Stomach (tissue), 4 donors: ENCODE results near the gene SLU7.

Source experiments
- EP300 ChIP-seq: sonication (generic); formaldehyde crosslinking; IDR thresholded peaks from one replicate; pipeline ENCODE4 v1.6.1; 2017; ENCODE audit warnings: antibody characterized with exemption
- TF ChIP-seq, protein P1 (sequence below), 7 experiments: fragments of 450-650 bp in 4 of 7; fragments of 200-600 bp in 3 of 7; sonication (generic) in 3 of 7; IDR thresholded peaks; one replicate each; pipeline ENCODE4 v1.5.1; 2016 to 2019; ENCODE audit warnings: antibody characterized with exemption in 7 of 7, control low read depth in 2 of 7, mild to moderate bottlenecking in 1 of 7

DNA sequence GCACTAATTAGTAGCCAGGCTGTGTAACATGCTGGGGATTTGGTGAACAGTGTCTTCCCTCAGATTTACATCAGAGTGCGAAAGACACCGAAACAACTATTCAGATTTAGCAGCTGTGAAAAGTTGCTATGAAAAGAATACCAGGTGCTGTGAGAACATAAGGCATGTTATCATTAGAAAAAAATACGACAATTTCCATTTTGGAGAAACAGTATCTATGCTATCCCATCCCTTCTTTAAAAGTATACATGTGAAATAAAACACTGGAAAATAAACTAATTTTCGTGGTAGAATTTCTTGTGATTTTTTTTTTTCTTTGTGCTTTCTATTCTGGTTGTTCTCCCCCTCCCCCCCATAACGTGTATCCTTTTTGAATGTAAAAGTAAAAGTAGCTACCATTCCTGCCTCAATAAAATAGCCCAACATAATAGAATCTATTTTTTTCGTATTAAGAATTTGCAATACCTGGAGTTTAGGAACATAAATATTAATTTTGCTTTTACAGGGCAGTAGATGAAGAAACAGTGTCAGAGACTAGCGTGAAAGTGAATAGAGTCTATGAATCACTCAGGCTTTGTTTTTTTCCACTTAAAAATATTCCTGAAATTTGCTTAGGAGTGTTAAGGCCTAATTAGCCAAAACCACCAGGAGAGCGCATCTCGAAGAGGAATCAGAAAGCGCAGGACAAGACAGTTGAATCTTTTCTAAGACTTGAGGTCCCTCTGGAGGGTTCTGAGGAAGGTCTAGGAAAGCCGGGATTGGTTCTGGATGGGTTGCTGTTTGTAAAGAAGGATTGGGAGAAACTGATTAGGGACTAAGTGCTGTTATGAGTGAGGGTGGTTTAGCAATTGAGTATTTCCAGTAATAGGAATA lies 813 bp upstream of the SLU7 start:
- TF ChIP-seq EP300 = no peak
- TF ChIP-seq, protein P1, sequence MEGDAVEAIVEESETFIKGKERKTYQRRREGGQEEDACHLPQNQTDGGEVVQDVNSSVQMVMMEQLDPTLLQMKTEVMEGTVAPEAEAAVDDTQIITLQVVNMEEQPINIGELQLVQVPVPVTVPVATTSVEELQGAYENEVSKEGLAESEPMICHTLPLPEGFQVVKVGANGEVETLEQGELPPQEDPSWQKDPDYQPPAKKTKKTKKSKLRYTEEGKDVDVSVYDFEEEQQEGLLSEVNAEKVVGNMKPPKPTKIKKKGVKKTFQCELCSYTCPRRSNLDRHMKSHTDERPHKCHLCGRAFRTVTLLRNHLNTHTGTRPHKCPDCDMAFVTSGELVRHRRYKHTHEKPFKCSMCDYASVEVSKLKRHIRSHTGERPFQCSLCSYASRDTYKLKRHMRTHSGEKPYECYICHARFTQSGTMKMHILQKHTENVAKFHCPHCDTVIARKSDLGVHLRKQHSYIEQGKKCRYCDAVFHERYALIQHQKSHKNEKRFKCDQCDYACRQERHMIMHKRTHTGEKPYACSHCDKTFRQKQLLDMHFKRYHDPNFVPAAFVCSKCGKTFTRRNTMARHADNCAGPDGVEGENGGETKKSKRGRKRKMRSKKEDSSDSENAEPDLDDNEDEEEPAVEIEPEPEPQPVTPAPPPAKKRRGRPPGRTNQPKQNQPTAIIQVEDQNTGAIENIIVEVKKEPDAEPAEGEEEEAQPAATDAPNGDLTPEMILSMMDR (IDR thresholded peaks at IDR 0.05) = no peak
